HUDEP-2 (cell line): Measurements from ENCODE around the gene ACADVL.

Experiments used
- DNase-seq, 76 experiments: peaks; one replicate each; lab custom pipeline; 2025; ENCODE audit not compliant: unreplicated experiment in 76 of 76; lab: John Stamatoyannopoulos, UW

Gene ACADVL

DNA sequence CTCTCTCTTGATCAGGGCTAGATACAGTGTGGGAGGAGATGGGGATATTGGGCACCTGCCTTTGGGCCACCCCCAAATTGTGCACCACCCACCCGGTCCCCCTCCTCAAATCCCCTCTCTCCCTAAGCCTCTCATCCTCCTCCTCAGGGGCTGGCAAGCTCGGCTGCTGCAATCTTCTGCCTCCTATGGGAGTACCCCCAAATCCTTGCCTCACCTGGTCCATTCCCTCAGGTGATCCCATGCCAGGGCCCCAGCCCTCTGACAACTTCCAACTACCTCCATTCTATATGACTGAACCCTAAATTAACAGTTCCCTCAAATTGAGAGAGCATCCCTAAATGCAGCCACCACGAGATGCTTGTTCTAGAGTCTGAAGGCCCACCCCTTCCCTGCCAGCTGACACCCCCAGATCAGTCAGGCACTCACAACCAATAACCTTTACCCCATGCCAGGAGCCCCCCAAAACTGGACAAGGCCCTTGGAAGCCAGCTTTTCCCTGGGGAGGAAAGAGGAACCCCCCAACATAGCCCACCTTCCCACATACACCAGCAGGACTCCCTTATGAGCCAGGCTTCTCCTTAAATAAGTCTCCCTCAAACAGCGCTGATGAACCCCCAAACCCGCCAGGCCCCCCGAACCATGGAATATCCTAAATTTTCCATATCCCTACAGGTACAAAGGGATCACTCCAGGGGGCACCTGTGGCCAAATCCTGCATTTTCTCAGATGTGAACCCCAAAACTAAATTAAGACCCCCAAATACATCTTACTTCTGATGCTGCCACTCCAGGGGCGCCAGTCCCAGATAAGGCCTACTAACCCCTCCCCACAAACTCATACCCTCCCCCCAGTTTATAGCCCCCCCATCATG lies 3.3 kb upstream of the ACADVL start:
- DNase-seq: no peak

DNA sequence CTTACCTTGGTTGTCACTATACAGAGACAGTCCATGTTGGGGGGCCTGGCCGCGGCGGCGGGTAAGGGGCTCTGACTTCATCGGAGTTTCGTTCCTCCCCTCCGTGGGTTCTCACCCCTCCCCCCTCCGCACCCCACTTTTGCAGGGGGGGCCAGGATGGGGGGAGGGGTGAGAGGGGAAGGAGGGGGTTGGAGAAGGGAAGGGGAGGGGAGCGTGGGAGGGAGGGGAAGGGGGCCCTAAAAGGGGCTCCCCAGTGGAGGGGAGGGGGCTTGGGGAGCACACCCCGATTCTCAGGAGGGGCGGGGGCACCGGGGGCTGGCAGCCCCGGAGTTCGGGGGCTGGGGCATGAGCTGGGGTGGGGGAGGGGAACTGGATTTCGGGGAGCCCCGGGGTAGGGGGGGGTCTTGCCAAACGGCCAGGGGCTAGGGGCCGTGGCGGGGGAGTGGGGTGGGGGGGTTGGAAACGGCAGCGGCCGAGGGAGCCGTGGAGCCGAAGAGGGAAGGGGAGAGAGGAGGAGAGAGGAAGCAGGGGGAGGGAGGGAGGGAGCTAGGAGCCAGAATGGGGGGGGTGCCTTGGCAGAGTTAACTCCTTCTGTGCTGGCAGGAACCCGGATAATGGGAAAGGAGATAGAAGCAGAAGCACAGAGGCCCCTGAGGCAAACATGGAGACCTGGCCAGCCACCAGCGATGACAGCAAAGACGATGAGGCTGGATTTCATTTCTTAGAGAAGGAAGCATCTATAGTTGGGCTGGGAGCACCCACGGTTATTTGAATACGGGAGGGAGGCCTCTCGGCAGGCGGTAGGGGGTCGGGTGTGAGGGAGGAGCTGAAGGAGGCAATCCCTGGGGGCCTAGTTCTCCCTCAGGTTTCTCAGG lies 2.4 kb upstream of the ACADVL start:
- peak in 29 of 76 experiments; percentile 11 to 59 (median 32) for DNase-seq

DNA sequence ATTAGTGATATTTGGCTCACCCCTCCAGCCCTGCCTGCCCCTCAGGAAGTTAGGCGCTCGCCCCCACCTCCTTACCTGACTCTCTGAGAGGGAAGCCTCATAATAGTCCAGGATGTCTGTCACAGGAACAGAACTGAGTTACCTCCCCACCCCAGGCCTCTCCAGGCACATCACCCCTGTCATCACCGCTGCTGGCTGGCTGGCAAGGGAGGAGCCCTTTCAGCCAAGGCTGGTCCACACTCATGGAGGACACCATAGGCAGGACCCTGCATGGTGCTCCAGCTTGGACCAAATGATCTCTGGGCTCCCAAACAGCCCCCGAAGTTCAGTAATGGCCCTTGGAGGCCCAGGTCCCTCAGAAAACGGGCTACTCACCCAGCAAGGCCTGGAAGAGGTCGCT lies 1.6 kb upstream of the ACADVL start:
- no peak for DNase-seq

DNA sequence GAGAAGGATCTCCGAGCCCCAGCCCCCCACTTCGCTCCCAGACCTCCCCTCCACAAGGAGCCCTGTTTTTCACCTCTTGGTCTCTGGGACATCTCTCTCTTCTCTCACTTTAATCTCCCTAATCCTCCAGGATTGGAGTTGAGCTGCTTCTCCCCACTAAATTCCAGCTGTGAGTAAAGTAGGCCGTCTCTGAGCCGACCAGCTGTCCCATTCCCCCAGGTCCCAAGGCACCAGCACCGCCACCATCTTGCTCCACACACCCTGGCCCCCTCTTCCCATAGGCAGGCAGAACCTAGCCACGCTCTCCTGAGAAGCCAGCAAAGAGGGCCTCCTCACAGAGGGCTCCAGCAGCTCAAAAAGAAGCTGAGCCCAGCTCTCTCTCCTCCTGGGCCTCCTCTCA lies 980 bp upstream of the ACADVL start:
- DNase-seq: peak in 1 of 76 experiments; percentile 8

DNA sequence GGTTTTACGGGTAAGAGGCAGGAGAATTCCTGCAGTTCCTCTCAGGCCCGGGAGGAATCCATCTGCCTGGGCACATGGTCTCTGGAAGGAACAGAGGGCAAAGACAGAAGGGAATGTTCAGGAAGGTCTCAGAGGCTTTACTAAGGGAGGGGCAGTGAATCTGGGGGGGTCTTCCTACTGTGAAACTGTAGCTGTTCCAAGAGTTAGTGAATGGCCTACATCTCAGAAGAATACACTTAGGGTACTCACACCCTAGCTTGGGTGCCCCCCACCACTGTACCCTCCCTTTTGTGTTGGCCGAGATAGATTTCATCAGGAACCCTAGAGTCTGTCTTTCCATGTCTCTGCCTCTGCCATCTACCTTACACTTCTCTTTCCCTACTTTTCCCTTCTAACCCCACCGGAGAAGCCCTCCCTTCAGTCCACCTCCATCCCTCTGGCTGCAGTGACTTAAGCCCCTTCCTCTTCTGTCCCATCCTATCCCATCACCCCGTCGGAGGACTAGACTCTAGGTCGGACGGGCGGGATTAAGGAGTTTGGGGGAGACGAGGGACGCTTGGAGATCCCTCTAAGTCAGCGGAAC lies 418 bp upstream of the ACADVL start:
- DNase-seq: no peak

DNA sequence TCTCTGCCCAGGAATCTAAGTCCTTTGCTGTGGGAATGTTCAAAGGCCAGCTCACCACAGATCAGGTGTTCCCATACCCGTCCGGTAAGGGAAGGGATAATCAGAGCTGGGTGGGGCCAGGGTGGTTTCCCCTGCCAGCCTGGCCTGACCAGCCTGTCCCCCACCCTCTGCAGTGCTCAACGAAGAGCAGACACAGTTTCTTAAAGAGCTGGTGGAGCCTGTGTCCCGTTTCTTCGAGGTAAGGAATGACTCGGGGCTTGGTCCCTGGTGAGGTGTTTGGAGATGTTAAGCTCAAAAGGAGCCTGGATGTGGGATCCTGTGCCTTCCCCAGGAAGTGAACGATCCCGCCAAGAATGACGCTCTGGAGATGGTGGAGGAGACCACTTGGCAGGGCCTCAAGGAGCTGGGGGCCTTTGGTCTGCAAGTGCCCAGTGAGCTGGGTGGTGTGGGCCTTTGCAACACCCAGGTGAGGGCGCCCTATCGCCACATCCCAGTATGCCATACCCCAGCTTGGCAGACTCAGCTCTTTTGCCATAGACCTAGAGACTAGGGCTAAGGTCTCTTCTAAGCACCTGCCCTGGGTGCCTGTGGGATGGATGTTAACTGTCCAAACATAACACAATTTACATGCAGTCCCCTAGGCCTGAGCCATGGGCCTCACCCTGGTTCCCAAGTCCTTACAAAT lies 997 bp downstream of the ACADVL start:
- DNase-seq: peak in 62 of 76 experiments; percentile 10 to 82 (median 63)

DNA sequence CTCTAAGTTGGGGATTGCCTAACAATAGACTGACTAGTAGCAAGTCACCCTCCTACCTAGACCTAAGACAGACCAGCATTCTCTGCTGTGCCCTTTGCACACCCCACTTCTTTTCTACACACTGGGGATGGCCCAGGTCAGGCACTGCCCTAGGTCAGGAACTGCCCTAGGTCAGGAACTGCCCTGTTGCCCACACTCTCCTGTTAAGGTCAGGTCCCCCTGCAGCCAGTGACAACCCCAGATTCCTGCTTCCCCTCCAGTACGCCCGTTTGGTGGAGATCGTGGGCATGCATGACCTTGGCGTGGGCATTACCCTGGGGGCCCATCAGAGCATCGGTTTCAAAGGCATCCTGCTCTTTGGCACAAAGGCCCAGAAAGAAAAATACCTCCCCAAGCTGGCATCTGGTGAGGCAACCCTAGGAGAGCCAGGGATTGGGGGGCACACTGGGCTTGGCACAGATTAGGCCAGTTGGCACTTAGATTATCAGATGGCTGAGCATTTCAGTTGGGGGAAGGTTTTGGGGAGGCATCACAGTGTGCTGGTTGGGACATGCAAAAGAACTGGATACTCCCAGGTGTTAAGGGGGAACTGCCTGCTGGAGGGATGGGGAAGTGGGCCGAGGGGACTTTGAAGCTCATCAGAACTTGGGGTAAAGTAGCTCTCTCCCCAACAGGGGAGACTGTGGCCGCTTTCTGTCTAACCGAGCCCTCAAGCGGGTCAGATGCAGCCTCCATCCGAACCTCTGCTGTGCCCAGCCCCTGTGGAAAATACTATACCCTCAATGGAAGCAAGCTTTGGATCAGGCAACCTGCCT lies 1.7 kb downstream of the ACADVL start:
- no peak for DNase-seq

DNA sequence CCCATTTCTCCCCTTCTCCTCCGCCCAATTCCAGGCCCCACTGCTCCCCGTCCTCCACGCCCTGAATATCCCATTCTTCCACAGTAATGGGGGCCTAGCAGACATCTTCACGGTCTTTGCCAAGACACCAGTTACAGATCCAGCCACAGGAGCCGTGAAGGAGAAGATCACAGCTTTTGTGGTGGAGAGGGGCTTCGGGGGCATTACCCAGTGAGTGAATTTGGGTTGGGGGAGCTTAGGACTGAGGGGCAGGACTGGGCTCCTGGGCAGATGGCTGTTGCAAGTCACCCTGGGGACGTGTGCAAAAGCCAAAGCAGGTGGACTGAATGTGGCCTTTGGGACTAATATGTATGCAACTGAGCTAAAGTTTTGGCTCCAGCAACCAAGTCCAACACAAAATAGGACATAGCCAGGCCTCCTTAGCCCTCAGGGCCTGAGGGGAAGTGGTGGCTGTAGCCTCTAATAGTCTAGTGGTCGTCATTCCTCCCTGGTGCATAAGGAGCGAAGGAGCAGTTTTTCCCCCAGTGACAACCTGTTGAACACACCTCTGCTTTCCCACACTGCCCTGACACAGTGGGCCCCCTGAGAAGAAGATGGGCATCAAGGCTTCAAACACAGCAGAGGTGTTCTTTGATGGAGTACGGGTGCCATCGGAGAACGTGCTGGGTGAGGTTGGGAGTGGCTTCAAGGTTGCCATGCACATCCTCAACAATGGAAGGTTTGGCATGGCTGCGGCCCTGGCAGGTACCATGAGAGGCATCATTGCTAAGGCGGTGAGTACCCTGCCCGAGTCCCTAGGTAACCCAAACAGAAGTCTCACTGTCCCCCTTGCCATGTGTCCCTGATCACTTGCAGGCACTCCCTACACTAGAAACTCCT lies 2.6 kb downstream of the ACADVL start:
- no peak for DNase-seq

DNA sequence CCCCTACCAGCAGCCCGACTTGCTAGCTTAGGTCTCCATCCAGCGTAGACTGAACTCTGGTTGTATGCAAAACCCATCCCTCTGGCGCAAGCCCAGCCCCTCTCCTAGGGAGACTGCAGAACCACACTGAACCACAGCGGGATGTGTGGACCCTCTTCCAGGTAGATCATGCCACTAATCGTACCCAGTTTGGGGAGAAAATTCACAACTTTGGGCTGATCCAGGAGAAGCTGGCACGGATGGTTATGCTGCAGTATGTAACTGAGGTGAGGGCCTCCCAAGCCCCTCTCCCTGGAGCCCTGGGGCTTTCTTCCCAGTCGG lies 3.2 kb downstream of the ACADVL start:
- no peak for DNase-seq

DNA sequence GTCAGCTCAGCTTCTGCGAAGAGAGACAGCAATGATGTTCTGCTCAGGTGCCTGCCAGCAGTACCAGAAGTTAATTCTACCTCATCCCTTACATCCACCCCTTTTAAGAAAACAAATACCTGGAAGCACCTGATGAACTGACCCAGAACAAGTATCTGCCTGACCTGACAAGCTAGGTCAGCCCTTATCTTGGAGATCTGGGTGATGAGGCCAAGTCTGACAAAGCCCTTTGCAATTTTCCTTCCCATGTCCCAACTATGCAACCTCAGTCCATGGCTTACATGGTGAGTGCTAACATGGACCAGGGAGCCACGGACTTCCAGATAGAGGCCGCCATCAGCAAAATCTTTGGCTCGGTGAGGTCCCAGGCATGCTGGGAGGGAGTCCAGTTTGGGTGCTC lies 3.6 kb downstream of the ACADVL start:
- DNase-seq: no peak

DNA sequence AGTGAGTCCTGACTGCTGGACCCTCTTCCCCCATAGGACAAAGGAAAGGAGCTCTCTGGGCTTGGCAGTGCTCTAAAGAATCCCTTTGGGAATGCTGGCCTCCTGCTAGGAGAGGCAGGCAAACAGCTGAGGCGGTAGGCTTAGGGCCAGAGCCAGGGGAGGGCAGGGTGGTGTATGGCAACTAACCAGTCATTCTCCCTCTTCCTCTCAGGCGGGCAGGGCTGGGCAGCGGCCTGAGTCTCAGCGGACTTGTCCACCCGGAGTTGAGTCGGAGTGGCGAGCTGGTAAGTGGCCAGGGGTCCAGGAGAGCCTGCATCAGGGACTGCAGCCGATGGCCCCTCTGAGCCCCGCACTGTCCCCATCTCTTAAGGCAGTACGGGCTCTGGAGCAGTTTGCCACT lies 4.4 kb downstream of the ACADVL start:
- no peak for DNase-seq

DNA sequence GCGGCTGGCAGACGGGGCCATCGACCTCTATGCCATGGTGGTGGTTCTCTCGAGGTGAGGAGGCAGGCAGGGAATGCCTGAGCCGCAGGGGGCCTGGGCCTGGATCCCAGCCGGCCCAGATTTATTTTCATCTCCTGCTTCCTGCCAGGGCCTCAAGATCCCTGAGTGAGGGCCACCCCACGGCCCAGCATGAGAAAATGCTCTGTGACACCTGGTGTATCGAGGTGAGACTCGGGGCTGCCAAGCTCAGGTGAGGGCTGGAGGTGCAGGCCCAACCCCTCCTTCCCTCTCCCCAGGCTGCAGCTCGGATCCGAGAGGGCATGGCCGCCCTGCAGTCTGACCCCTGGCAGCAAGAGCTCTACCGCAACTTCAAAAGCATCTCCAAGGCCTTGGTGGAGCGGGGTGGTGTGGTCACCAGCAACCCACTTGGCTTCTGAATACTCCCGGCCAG lies 4.9 kb downstream of the ACADVL start:
- no peak for DNase-seq

DNA sequence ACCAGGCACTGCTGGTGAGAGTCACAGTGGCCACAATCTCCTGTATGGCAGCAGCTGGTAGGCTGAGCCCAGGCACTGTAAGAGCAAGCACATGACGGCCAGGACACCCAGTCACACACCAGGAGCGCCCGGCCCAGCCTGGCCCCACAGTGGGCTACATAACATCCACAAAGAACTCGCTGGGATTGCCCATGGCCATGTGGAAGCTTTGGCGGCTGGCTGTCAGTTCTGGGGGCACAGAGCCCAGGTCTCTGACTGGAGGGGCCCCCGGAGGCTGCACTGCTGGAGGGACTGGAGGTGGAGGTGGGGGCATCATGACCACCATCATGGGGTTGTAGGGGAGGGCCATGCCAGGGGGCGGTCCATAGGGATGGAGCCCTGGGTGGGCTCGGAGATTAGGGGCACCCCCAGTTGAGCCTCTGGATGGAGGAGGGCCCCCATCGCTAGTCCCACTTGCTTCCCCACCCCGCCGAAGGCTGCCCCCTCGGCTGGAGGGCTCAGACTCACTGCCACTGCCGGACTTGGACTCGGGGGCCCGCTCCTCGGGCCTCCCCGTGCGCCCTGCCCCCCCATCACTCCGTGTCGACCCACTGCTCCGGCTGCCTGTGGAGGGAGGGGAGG lies 6.1 kb downstream of the ACADVL start:
- DNase-seq: no peak

DNA sequence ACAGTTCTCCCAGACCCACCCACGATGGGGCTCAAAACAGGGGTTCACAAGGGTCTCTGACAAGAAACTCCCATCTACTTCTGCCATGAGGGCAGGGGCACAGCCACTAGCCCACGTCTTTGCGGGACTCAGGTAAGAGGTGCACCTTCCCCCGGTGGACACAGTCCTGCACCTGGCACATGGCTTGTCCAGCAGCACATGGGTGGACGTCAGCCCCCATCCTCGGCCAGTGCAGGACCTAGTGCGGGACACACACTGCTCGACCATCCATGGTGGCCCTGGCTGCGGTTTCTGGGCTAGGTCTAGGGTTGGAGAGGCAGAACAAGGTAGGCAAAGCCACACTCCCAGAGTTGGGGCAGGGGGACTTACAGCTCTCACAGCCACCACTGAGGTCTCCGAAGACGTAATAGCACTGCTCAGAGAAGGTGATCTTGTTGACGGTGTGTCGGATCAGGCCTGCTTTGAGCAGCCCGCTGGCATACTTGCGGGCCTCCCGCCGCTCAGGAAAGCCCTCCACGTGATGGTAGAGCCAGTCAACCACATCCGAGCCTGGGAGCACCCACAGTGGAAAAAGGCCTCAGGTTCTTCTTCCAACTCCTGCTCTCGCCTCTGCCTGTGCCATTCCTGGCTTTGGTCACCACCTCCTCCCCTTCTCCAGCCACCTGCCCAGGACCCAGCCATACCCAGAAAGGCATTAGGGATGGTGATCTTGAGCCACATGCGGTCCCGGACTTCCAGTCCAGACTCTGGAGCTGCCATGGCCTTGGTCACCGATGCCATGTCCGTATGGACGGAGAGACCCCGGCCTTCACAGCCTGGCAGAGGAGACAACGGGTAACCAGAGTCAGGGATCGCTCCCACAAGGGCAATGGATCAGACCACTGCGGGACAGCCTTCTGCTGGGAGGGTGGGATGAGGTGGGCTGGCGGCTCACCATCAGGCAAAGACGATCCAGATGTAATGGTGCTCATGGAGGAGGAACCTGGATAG lies 7.3 kb downstream of the ACADVL start:
- DNase-seq: no peak

DNA sequence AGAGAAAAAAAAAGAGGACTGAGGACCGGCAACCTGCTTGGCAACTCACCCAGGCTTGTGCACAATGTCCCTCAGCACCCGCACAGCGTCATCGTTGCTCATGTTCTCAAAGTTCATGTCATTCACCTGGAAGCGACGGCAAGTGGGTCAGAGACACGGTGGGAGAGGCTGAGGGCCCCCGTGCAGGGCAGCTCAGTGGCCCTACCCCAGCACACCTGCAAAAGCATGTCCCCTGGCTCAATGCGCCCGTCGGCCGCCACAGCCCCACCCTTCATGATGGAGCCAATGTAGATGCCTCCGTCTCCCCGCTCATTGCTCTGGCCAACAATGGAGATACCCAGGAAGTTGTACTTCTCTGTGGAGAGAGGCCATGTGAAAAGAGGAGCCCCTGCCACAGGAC lies 9.2 kb downstream of the ACADVL start:
- no peak for DNase-seq

DNA sequence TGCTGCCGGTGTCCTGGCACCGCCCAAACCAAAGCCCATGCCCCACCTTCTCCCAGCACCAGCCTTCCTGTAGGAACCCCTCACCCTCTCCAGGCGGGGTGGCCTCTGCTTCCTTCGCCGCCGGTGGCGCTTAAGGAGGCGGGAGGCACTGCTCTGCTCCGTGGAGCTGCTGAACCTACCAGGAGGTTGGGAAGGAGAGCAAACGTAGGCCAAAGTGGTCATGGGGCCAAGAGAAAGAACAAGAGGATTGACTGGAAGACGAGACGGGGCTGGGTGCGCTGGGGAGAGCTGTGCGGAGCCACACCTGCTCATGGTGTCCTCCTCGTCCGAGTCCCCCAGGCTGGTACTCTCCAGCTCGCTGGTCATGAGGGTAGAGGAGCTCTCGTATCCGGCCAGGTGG lies 9.8 kb downstream of the ACADVL start:
- no peak for DNase-seq

DNA sequence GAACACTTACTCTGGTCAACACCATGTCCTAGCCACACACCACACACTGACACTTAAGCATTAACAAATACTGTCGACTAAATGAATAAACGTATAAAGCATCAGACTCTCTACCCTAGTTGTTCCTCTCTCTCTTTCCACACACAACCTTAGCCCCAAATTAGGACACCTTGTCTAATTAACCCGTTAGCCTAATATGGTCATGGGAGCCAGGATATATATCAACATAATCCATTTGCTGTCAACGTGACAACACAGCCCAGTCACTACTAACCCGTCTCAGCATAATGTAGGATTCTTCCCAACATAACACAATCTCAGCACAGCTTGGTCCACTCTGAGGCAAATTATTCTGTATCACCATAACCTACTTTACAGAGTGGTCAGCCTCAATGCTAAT lies 12.4 kb downstream of the ACADVL start:
- no peak for DNase-seq
